ENCODE data around the gene RYR2. TPM values are rescaled to one million over a fixed set of nuclear protein-coding genes. Genes with fewer than 3 reads are reported as not detected.

Gene RYR2
- polyA plus RNA-seq, 2 of the 4 experiments (the other 2 are of a cell fraction): 0.06 TPM; not detected in 1

- ChIA-PET CTCF (no interaction called here), POLR2A (no interaction called here)
- Histone ChIP-seq H3K4me2 (no peak overlapping the region), H3K9me3 (no peaks in the 10 kb centered on the region), H3K4me1 (no peaks in the 10 kb centered on the region), H3K27ac (no peak overlapping the region), H3K4me3 (no peak overlapping the region)
- no peak for ATAC-seq
- TF ChIP-seq HOXB13 (CRISPR knock-in tag; IDR thresholded peaks at IDR 0.05; ENCODE audit: low read depth) (no peak), ZFP36 (IDR thresholded peaks at IDR 0.05; ENCODE audit: borderline replicate concordance, partially characterized antibody) (no peak), ESRRA (IDR thresholded peaks at IDR 0.05; ENCODE audit: borderline replicate concordance, low read length) (no peak)
- DNase-seq (ENCODE audit: low read depth in 1 of 2, low spot score in 1 of 2): no peak
- no peak for FAIRE-seq
- 0% methylated on average over 1 of the region's 1 CpG for WGBS (ENCODE audit: missing lambda C conversion rate)
Observed at GRCh38 chr1:237247442-237247841, 205.5 kb downstream of the RYR2 start.

GRCh38 chr1:237249120-237249519 lies 207.1 kb downstream of the RYR2 start:
- TF ChIP-seq MYC (IDR thresholded peaks at IDR 0.05; ENCODE audit: borderline replicate concordance, low read length) (no peak), USF2 (IDR thresholded peaks at IDR 0.05) (no peak), ZSCAN20 (CRISPR knock-in tag; IDR thresholded peaks at IDR 0.05) (no peak), PHF8 (IDR thresholded peaks at IDR 0.05; ENCODE audit: borderline replicate concordance, low read depth) (no peak), RFX5 (IDR thresholded peaks at IDR 0.05) (no peak), BCL3 (IDR thresholded peaks at IDR 0.05) (no peak)
- POLR2A ChIA-PET: no interaction called here
- FAIRE-seq: no peak

GRCh38 chr1:237250055-237250454 lies 208.1 kb downstream of the RYR2 start:
- FAIRE-seq (no peak), ATAC-seq (no peak), DNase-seq (ENCODE audit: low read depth in 1 of 2, low spot score in 1 of 2) (no peak)
- ChIA-PET CTCF (interaction anchor here (0.7 kb wide), 1 partner anchor 12 kb away, joined by 3 read pairs; no protein-coding TSS in a partner anchor), POLR2A (no interaction called here)
- H3K9me3 ChIP-seq: no peaks in the 10 kb centered on the region
- H3K4me2 ChIP-seq: no peak overlapping the region
- no peaks in the 10 kb centered on the region for H3K4me1 ChIP-seq
- WGBS (ENCODE audit: missing lambda C conversion rate): 0% methylated on average over 3 of the region's 3 CpGs
- no peak overlapping the region for H3K27ac ChIP-seq
- no peak overlapping the region for H3K4me3 ChIP-seq
- TF ChIP-seq JUN (IDR thresholded peaks at IDR 0.05) (no peak), BCL3 (IDR thresholded peaks at IDR 0.05) (no peak), CBX8 (IDR thresholded peaks at IDR 0.05) (no peak), RARB (CRISPR knock-in tag; IDR thresholded peaks at IDR 0.05) (no peak), FOXS1 (CRISPR knock-in tag; IDR thresholded peaks at IDR 0.05) (no peak), EHF (CRISPR knock-in tag; IDR thresholded peaks at IDR 0.05) (no peak), MAZ (IDR thresholded peaks at IDR 0.05; ENCODE audit: borderline replicate concordance, low read depth, low read length) (no peak), POLR2AphosphoS2 (conservative IDR thresholded peaks at IDR 0.05; ENCODE audit: low read length) (no peak), SREBF2 (IDR thresholded peaks at IDR 0.05) (no peak), NR3C1 (IDR thresholded peaks at IDR 0.05) (no peak), EP300 (IDR thresholded peaks at IDR 0.05) (no peak), ZSCAN20 (CRISPR knock-in tag; IDR thresholded peaks at IDR 0.05) (no peak), FOSB (CRISPR knock-in tag; IDR thresholded peaks at IDR 0.05) (no peak), RNF2 (IDR thresholded peaks at IDR 0.05; ENCODE audit: borderline replicate concordance, low read depth) (no peak), RFX5 (IDR thresholded peaks at IDR 0.05) (no peak), HOXB5 (CRISPR knock-in tag; IDR thresholded peaks at IDR 0.05) (no peak), PBX3 (IDR thresholded peaks at IDR 0.05) (no peak)
- TF ChIP-seq, protein P1, sequence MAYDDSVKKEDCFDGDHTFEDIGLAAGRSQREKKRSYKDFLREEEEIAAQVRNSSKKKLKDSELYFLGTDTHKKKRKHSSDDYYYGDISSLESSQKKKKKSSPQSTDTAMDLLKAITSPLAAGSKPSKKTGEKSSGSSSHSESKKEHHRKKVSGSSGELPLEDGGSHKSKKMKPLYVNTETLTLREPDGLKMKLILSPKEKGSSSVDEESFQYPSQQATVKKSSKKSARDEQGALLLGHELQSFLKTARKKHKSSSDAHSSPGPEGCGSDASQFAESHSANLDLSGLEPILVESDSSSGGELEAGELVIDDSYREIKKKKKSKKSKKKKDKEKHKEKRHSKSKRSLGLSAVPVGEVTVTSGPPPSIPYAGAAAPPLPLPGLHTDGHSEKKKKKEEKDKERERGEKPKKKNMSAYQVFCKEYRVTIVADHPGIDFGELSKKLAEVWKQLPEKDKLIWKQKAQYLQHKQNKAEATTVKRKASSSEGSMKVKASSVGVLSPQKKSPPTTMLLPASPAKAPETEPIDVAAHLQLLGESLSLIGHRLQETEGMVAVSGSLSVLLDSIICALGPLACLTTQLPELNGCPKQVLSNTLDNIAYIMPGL (CRISPR knock-in tag; IDR thresholded peaks at IDR 0.05; ENCODE audit: borderline replicate concordance): no peak
- TF ChIP-seq, protein P2, sequence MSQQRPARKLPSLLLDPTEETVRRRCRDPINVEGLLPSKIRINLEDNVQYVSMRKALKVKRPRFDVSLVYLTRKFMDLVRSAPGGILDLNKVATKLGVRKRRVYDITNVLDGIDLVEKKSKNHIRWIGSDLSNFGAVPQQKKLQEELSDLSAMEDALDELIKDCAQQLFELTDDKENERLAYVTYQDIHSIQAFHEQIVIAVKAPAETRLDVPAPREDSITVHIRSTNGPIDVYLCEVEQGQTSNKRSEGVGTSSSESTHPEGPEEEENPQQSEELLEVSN (IDR thresholded peaks at IDR 0.05; ENCODE audit: borderline replicate concordance, low read depth): no peak

More at GRCh38 chr1:237249120-237249519, 207.1 kb downstream of the RYR2 start:
- H3K4me3 ChIP-seq: no peak overlapping the region
- 5% methylated on average over 1 of the region's 1 CpG for WGBS (ENCODE audit: missing lambda C conversion rate)
- CTCF ChIA-PET: no interaction called here
- H3K9me3 ChIP-seq: no peaks in the 10 kb centered on the region
- no peaks in the 10 kb centered on the region for H3K4me1 ChIP-seq
- H3K4me2 ChIP-seq: no peak overlapping the region
- H3K27ac ChIP-seq: no peak overlapping the region
- DNase-seq (ENCODE audit: low read depth in 1 of 2, low spot score in 1 of 2): no peak
- ATAC-seq: no peak

Measured in A549 (cell line).